DMS114 treated with DMSO at 0.1 percent for 48 hours (cell line): ENCODE results near the gene WDR17.

Source experiments
- DNase-seq: peaks from one replicate; lab custom pipeline; 2025; ENCODE audit not compliant: unreplicated experiment; lab: John Stamatoyannopoulos, UW

The WDR17 gene

GRCh38 chr4:176084769-176085168 lies 19.1 kb downstream of the WDR17 start:
- DNase-seq = no peak

- DNase-seq = no peak
Measured at GRCh38 chr4:176090115-176090514, 24.5 kb downstream of the WDR17 start.

GRCh38 chr4:176099314-176099713 lies 33.7 kb downstream of the WDR17 start:
- no peak for DNase-seq

GRCh38 chr4:176102414-176103063 lies 36.9 kb downstream of the WDR17 start:
- no peak for DNase-seq

GRCh38 chr4:176107695-176108094 lies 42.1 kb downstream of the WDR17 start:
- DNase-seq = no peak

GRCh38 chr4:176123710-176124407 lies 58.2 kb downstream of the WDR17 start:
- DNase-seq = peak; percentile 3

- DNase-seq = no peak
Measured at GRCh38 chr4:176125063-176125462, 59.4 kb downstream of the WDR17 start.

GRCh38 chr4:176134670-176135069 lies 69.0 kb downstream of the WDR17 start:
- DNase-seq = no peak

GRCh38 chr4:176137631-176138030 lies 72.0 kb downstream of the WDR17 start:
- DNase-seq = no peak

GRCh38 chr4:176139518-176139917 lies 73.9 kb downstream of the WDR17 start:
- DNase-seq = no peak

GRCh38 chr4:176142253-176142652 lies 76.6 kb downstream of the WDR17 start:
- DNase-seq = no peak

- DNase-seq = no peak
Measured at GRCh38 chr4:176149680-176150355, 84.2 kb downstream of the WDR17 start.

GRCh38 chr4:176150356-176150682 lies 84.7 kb downstream of the WDR17 start:
- DNase-seq = no peak

GRCh38 chr4:176150704-176151103 lies 85.1 kb downstream of the WDR17 start:
- DNase-seq = no peak

- DNase-seq = no peak
Measured at GRCh38 chr4:176153124-176153523, 87.5 kb downstream of the WDR17 start.

GRCh38 chr4:176156656-176157055 lies 91.0 kb downstream of the WDR17 start:
- no peak for DNase-seq

GRCh38 chr4:176163041-176163440 lies 97.4 kb downstream of the WDR17 start:
- no peak for DNase-seq

GRCh38 chr4:176185051-176185450 lies 119.4 kb downstream of the WDR17 start:
- DNase-seq = no peak

- no peak for DNase-seq
Measured at GRCh38 chr4:176186067-176186466, 120.4 kb downstream of the WDR17 start.

- DNase-seq = no peak
Measured at GRCh38 chr4:176186671-176187395, 121.2 kb downstream of the WDR17 start.

GRCh38 chr4:176187624-176188023 lies 122.0 kb downstream of the WDR17 start:
- no peak for DNase-seq

GRCh38 chr4:176188654-176189053 lies 123.0 kb downstream of the WDR17 start:
- no peak for DNase-seq
